GM06990 (cell line): Measurements from ENCODE around the gene TGM2.

ENCODE experiments used
- DNase-seq: peaks from one replicate; pipeline ENCODE4 v3.0.0-alpha.2; 2011; ENCODE audit not compliant: insufficient read length; ENCODE audit errors: extremely low read depth
- H3K27me3 ChIP-seq: replicated peaks from 2 replicates; pipeline ENCODE4 v1.6.0; 2011; ENCODE audit warnings: low read length; ENCODE audit not compliant: control insufficient read depth, insufficient read depth
- H3K36me3 ChIP-seq: 2 replicates; pipeline ENCODE4 v1.5.1; 2011; ENCODE audit warnings: low read length; ENCODE audit not compliant: control insufficient read depth, insufficient read depth
- H3K4me3 ChIP-seq: replicated peaks from 2 replicates; pipeline ENCODE4 v1.5.1; 2011; ENCODE audit warnings: low read depth, mild to moderate bottlenecking, control low read depth, low read length
- CTCF ChIP-seq: IDR thresholded peaks from 2 replicates; pipeline ENCODE4 v1.5.1; 2011; ENCODE audit warnings: low read length, control low read depth, mild to moderate bottlenecking, inconsistent platforms; ENCODE audit not compliant: insufficient read depth, poor library complexity, severe bottlenecking

TGM2 gene

DNA sequence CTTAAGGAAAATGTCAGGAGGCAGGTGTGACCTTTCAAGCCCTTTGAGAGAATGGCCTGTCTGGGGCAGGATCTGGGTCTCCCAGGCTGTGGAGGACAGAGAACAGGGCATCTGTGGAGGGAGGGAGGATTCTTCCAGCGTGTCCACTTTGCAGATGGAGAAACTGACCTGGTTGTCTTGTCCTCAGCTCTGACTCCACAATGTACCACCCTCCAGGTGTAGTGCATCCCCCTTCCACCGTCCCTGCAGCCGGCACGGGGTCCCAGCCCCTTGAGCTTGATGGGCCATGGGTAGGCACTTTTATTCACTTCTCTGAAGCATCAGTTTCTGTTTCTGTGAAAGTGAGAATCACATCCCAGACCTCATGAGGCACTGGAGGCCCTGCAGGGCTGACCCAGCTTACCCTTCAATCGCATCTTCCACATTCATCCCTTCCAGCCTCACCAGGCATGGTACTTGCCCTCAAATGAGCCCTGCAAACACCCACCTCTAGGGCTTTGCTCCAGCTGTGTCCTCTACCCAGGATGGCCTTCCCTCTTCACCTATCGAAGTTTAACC is 4.6 kb upstream of the TGM2 start:
- no peaks in the 10 kb centered on the region for H3K27me3 ChIP-seq
- DNase-seq, result no peak
- no peak overlapping the region for H3K4me3 ChIP-seq

DNA sequence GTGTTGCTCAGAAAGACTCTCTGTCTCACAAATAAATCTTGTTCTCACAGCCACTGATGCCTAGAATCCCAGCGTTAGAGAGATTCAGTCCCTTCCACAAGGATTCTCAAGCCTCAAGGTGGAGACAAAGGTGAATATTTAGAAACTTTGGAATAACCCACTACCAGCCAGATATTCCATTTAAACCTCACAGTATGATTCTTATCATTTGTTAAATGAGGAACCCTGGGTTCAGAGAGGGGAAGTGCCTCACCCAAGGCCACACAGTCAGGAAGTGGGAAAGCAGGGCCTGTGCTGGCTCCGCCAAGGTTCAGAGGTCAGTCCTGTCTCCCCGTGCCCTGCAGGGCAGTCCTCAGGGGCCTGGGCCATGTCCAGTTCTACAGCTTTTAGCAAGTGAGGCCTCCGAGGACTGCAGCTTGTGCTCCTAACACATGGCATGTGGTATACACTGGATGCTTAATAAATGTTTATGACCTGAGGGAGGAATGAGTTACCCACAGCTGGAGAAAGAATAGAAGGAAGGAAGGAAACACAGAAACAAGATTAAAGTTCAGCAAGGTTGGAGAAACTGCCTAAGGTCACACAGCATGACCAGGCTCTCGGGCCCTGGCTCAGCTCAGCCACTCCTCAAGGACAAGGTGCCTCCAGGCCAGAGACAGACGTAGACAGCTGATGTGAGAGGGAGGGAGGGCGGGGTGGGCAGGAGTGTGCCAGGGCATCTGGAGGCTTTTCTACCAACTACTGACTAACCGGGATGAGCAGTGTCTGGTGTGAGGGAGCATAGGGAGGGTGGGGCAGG is 3.9 kb upstream of the TGM2 start:
- DNase-seq, result no peak
- TF ChIP-seq CTCF, result no peak
- H3K27me3 ChIP-seq, result no peaks in the 10 kb centered on the region
- no peak overlapping the region for H3K4me3 ChIP-seq
- no peaks in the 10 kb centered on the region for H3K36me3 ChIP-seq

More for the DNA sequence above, 4.6 kb upstream of the TGM2 start:
- TF ChIP-seq CTCF, result no peak
- no peaks in the 10 kb centered on the region for H3K36me3 ChIP-seq

DNA sequence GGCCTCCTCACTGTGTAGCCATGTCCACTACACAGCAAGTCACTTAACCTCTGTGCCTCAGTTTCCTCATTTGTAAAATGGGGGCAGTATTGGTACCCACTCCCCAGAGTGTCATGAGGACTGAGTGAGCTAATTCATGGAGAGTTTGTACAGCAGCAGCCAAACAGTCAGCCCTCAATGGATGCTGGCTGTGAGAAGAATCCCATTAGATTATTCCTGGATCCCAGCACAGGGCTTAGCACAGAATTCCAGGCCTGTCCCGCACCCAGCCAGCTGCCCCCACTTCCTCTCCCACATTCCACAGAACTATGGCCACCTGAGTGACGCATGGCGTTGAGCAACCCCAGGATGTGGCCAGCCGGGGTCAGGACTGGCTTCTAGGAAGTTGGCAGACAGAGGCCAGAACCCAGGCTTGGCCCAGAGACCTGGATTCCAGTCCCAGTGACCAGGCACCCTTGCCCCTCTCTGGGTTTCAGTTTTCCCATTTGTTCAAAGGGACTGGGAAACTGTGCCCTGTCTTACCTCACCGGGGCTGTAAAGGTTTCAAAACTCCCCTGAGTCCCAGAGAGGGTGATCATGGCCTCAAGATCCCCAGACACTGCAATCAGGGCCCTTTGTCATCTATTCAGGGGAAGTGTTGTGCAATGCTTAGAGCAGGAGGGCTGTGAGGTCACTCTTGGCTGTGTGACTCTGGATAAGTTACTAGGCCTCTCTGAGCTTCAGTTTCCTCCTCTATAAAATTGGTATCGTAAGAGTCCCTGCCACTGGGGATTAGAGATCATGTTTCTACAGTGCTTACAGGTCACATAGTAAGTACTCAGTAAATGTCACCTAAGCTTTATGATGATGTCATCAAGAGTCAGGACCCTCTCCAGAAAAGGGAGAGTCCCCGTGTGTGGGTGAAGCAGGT is 3.0 kb upstream of the TGM2 start:
- Histone ChIP-seq H3K36me3 (no peaks in the 10 kb centered on the region), H3K4me3 (no peak overlapping the region), H3K27me3 (no peaks in the 10 kb centered on the region)
- no peak for DNase-seq
- no peak for TF ChIP-seq CTCF

DNA sequence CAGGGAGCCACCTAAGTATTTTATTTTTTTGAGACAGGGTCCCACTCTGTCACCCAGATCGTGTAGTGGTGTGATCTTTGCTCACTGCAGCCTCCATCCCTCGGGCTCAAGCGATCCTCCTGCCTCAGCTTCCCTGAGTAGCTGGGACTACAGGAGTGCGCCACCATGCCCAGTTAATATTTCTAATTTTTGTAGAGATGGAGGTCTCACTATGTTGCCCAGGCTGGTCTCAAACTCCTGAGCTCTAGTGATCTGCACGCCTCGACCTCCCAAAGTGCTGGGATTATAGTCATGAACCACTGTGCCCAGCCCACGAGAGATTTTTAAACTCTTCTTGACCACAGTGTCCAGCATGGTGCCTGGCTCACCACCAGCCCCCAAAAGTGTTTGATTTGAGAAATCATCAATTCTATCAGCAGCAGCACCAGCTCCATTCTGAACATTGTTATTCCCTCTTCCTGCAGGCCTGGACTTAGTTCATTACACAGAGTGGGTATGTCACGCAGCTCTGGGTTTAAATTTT is 2.3 kb upstream of the TGM2 start:
- no peaks in the 10 kb centered on the region for H3K27me3 ChIP-seq
- DNase-seq, result no peak
- no peaks in the 10 kb centered on the region for H3K36me3 ChIP-seq
- no peak overlapping the region for H3K4me3 ChIP-seq
- TF ChIP-seq CTCF, result no peak

DNA sequence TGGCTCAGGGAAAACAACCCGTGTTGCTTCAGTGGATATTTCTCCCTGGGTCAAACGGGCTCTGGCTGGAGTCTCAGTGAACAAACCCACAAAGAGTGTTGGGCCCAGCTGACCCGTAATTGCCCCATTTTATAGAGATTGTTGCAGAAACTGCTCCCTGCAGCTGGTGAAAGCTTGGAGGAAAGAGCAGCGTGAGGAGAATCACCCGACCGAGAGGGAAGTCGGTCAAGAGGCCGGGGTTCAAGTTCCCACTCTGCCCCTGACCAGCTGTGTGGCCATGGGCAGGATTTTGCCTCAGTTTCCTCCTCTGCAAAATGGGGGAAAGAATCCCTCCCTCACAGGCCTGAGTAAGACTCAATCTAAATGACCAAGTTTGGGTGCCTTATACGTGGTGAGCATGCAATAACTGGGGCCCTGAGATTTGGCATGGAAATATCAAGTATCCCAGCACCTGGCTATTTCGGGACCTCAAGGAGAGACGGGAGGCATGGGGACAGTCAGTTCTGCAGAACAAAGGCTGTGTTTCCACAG is 1.7 kb upstream of the TGM2 start:
- Histone ChIP-seq H3K36me3 (no peaks in the 10 kb centered on the region), H3K27me3 (no peaks in the 10 kb centered on the region), H3K4me3 (no peak overlapping the region)
- no peak for DNase-seq
- TF ChIP-seq CTCF, result no peak
